HG03175 (cell line): ENCODE data around the gene SRPK2.
"Not testable (repeated sequence)": the region's sequence is repeated elsewhere in the genome, so short reads cannot be mapped to it uniquely, and the experiment has no call there.

Source experiments
- ATAC-seq: cut with Tn5 transposase; IDR thresholded peaks from one replicate; pipeline ENCODE4 v1.9.1; 2021; ENCODE audit warnings: mild to moderate bottlenecking, moderate library complexity; ENCODE audit not compliant: unreplicated experiment

Gene SRPK2

DNA sequence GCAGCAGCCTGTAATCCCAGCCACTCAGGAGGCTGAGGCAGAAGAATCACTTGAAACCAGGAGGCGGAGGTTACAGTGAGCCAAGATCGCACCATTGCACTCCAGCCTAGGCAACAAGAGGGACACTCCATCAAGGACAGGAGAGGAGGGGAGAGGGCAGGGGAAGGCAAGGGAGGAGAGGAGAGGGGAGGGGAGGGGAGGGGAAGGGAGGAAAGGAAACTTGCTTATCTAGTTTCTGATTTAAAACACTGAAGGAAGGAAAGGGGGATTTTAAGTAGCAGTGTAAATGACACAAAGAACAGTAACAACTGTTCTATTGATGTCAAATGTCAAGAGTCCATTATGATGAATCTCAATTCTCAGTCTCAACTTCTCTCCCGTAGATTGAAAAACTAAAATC lies 43.7 kb downstream of the SRPK2 start:
- ATAC-seq = no peak

GRCh38 chr7:105339404-105340323 lies 49.1 kb downstream of the SRPK2 start:
- ATAC-seq = no peak

DNA sequence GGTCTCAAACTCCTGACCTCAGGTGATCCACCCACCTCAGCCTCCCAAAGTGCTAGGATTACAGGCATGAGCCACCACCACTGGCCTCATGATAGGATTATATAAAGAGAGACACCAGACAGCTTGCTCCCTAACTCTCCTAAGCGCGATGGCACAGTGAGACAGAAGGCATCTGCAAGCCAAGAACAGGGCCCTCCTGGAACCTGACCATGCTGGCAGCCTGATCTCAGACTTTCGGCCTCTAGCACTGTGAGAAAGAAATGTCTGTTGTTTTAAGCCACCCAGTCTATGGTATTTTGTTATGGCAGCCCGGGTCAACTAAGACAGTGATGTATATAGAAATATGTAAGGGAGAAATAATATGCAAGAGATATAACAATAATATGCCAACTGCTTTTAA lies 51.2 kb downstream of the SRPK2 start:
- ATAC-seq = no peak

GRCh38 chr7:105336009-105336408 lies 52.7 kb downstream of the SRPK2 start:
- no peak for ATAC-seq

GRCh38 chr7:105332661-105333060 lies 56.1 kb downstream of the SRPK2 start:
- ATAC-seq = not testable (repeated sequence)

DNA sequence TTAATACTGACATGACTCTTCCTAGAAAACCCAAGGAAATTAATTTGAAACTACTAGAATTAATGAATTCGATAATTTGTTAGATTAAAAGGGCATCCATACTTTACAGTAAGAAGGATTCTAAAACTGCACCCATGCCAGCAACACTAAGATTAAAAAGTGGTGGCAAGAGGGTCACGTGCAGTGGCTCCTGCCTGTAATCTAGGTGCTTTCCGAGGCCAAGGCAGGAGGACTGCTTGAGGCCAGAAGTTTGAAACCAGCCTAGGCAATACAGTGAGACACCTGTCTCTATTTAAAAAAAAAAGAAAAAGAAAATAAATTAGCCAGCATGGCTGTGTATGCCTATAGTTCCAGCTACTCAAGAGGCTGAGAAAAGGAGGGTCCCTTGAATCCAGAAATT lies 58.2 kb downstream of the SRPK2 start:
- ATAC-seq = no peak

DNA sequence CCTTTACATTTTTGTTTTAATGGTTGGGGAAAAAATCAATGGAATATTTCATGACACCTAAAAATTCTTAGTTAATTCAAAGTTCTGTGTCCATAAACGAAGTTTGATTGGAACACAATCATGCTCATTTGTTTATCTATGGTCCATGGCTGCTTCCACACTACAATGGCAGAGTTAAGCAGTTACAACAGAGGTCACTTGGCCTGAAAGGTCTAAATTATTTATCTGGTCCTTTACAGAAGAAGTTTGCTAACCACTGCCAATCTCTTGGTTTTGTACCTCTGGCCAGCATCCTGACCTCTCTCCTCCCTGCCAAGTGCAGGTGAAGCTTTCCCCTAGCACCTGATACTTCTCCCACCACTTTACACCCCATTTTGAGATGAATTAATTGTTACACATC lies 61.5 kb downstream of the SRPK2 start:
- ATAC-seq = no peak

DNA sequence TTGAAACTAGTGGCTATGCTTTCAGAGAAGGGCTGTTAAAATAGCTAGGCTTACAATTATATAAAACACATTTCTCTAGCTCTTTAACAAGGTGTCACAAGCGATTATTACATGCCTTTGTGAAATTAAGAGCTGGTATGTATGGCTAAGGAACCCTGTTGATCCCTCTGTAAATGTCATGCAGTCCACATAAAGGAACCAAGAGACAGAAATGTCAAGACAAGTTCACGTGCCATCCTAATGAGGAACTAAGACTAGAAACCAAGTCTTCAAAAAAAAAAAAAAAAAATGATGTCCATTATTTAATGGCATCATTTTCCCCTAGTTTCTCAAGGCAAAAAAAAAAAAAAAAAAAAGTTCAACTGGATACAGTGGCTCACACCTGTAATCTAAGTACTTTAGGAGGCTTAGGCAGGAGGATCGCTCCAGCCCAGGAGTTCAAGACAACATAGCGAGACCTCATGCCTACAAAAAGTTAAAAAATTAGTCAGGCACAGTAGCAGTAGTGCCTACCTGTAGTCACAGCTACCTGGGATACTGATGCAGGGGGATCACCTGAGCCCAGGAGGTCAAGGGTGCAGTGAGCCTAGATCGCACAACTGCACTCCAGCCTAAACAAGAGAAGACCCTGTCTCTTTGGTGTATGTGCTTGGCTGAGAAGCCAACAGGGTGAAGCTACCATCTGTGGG lies 63.4 kb downstream of the SRPK2 start:
- peak; percentile 70 for ATAC-seq

GRCh38 chr7:105324606-105325005 lies 64.1 kb downstream of the SRPK2 start:
- not testable (repeated sequence) for ATAC-seq

- no peak for ATAC-seq
Measured at GRCh38 chr7:105323366-105323765, 65.4 kb downstream of the SRPK2 start.

- no peak for ATAC-seq
Measured at GRCh38 chr7:105322655-105323277, 66.0 kb downstream of the SRPK2 start.

- no peak for ATAC-seq
Measured at GRCh38 chr7:105321754-105322455, 66.8 kb downstream of the SRPK2 start.

DNA sequence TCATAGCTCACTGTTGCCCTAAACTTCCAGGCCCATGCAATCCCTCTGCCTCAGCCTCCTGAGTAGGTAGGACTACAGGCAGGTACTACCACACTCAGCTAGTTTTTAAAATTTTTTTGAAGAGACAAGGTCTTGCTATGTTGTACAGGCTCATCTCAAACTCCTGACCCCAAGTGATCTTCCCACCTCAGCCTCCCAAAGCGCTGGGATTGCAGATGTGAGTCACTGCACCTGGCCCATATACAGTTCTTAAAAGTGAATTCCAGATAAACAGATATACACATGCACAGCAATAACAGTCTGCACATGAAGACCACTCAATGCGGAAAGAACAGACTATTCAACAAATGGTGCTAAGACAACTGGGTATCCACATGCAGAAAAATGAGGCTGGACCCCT lies 67.8 kb downstream of the SRPK2 start:
- no peak for ATAC-seq

DNA sequence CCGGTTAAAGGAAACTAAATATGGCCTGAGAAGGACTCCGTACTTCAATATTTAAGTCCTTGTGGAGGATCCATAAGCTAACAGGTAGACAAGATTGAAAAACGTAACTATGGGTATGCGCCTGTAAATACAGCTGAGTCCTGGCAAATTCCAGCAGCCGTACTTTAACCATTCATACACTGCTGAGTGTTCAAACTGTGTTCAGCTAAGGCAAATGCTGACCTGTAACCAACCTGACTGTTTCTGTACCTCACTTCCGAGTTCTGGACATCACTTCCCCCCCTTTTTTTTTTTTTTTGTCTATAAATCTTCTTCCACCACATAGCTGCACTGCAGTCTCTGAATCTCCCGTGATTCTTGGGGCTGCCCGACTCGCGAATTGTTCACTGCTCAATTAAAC lies 69.1 kb downstream of the SRPK2 start:
- no peak for ATAC-seq

- ATAC-seq = no peak
Measured at GRCh38 chr7:105316578-105317344, 72.0 kb downstream of the SRPK2 start.

- ATAC-seq = no peak
Measured at GRCh38 chr7:105315357-105315756, 73.4 kb downstream of the SRPK2 start.

DNA sequence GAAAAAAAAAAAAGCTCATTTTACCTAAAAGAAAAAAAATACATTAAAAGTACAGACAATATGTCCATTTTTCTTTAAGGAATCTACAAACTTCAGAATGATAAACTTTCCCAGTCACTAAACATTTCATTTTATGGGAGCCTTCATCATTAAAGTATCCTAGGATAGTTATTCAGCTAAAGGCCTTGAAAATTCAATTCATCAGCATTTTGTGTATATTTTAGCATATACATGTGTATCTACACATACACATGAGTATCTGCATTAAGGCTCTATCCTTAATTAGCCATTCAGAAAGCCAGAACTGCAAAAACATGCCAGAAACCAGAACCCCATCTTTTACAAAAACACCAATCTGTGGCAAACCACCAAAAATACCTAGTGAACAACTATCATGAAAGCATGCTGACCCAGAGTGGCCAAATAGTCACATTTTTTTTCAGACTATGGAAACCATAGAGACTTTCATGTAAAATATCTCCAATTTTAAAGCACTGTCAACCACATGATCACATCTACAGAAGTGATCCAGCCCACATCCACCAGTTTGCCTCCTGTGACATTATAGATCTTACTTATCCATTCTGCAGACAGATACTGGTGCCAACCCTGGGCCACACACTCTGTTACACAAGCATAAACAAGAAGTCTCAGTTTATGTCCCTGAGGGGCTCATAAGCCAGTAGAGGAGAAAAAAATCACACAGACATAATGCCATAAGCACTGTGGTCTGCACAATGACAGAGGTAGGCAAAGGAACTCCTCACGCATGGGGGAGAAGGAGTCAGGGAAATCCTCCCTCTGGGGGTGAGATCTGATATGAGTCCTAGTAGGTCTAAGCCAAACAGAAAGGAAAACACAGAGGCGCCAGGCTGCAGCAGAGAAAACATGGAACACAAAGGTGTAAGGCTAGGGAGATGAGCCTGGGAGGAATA lies 79.2 kb downstream of the SRPK2 start:
- ATAC-seq = peak; percentile 36

DNA sequence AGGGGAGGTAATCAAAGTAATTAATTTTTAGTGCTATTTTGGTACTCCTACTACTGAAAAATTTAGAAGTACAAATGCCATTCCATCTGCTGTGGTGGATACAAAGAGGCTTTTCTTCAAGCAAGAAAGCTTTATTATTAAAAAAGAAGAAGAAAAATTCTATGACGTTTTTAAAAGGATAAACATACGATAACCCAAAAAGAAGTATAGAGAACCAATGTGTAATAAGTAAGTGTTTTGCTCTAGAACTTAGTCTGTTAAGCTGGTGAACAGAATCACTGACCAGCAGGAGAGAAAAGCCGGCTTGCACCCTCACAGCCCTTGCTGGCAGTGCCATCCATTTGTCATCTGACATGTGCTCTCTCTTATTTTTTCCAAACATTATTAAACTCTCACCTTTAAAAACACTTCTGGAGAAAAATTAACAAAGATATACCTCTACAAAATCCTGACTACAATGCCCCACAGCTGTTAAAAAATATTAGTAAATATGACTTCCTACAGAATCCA lies 81.5 kb downstream of the SRPK2 start:
- ATAC-seq = no peak

DNA sequence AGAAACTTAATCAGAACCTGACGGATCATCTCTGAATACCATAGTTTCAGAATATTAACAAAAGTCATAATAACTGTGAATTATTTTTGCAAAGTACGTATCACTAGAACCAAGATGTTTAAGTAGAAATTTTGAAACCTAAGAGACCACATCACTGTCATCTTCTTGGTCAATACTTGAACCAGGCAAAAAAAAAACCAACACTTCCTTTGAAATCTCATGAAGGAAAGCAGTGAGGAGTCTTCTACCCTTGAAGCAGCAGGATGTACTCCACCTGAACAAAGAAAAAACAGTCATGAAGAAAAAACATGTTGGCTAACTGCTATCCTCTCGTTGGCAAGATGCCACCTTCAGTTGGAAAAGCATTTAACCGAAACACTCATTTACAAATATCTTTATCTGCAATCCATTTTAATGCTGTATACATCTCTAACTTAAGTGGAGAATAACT lies 82.4 kb downstream of the SRPK2 start:
- no peak for ATAC-seq
